Neural cell (in vitro differentiated cells): ENCODE data around the gene EFCAB6. TPM values are rescaled to one million over a fixed set of nuclear protein-coding genes. Genes with fewer than 3 reads are reported as not detected.

Experiments
- H2AFZ ChIP-seq: fragments of 200-600, 300-800 bp; sonication (generic), shearing (Covaris generic); 2 replicates; pipeline ENCODE4 v1.6.0; 2014; ENCODE audit warnings: low read depth, mild to moderate bottlenecking, antibody characterized with exemption, low read length, moderate library complexity
- H3F3A ChIP-seq: fragments of 200-600 bp; shearing (Covaris generic); 2 replicates; pipeline ENCODE4 v1.6.1; 2016; ENCODE audit warnings: mild to moderate bottlenecking, moderate library complexity, mixed read lengths, antibody characterized with exemption, low read length; ENCODE audit not compliant: insufficient read depth, poor library complexity, severe bottlenecking
- H3K27ac ChIP-seq: fragments of 200-600, 300-800 bp; sonication (generic), shearing (Covaris generic); 2 replicates; pipeline ENCODE4 v1.5.1; 2014; ENCODE audit warnings: mild to moderate bottlenecking, low read length, moderate library complexity
- H3K27me3 ChIP-seq: fragments of 300-800, 200-600 bp; sonication (generic), shearing (Covaris generic); 2 replicates; pipeline ENCODE4 v1.6.0; 2014; ENCODE audit warnings: mild to moderate bottlenecking, low read depth, low read length, moderate library complexity; ENCODE audit not compliant: insufficient read depth
- H3K36me3 ChIP-seq: fragments of 300-800, 200-600 bp; sonication (generic), shearing (Covaris generic); 2 replicates; pipeline ENCODE4 v1.5.1; 2014; ENCODE audit warnings: mild to moderate bottlenecking, antibody characterized with exemption, low read length, moderate library complexity; ENCODE audit not compliant: insufficient read depth
- H3K4me2 ChIP-seq: fragments of 300-800, 200-600 bp; sonication (generic), shearing (Covaris generic); 2 replicates; pipeline ENCODE4 v1.6.0; 2014; ENCODE audit warnings: mild to moderate bottlenecking, low read length
- H3K4me3 ChIP-seq: fragments of 300-800, 200-600 bp; sonication (generic), shearing (Covaris generic); 2 replicates; pipeline ENCODE4 v1.5.1; 2014; ENCODE audit warnings: mild to moderate bottlenecking, low read length, moderate library complexity
- H3K79me2 ChIP-seq: fragments of 200-600 bp; shearing (Covaris generic); replicated peaks from 2 replicates; pipeline ENCODE4 v1.6.0; 2014; ENCODE audit warnings: mild to moderate bottlenecking, low read length, moderate library complexity; ENCODE audit not compliant: insufficient read depth
- H3K9ac ChIP-seq: fragments of 300-800, 200-600 bp; sonication (generic), shearing (Covaris generic); 2 replicates; pipeline ENCODE4 v1.6.1; 2016; ENCODE audit warnings: mild to moderate bottlenecking, low read length, mixed read lengths
- H3K9me2 ChIP-seq: fragments of 200-600 bp; shearing (Covaris generic); 2 replicates; pipeline ENCODE4 v1.6.1; 2016; ENCODE audit warnings: mild to moderate bottlenecking, low read length, mixed read lengths; ENCODE audit not compliant: insufficient read depth
- H3K9me3 ChIP-seq: fragments of 200-600, 300-800 bp; sonication (generic), shearing (Covaris generic); 2 replicates; pipeline ENCODE4 v1.6.1; 2016; ENCODE audit warnings: mild to moderate bottlenecking, mixed run types, low read length, moderate library complexity, mixed read lengths
- H4K20me1 ChIP-seq: fragments of 200-600 bp; shearing (Covaris generic); 2 replicates; pipeline ENCODE4 v1.6.1; 2016; ENCODE audit warnings: mild to moderate bottlenecking, mixed run types; ENCODE audit not compliant: insufficient read depth
- EP300 ChIP-seq: fragments of 450-650 bp; conservative IDR thresholded peaks from 2 replicates; pipeline ENCODE4 v1.6.1; 2014; ENCODE audit warnings: antibody characterized with exemption, mild to moderate bottlenecking, moderate library complexity; ENCODE audit not compliant: poor library complexity, severe bottlenecking
- EZH2 ChIP-seq: fragments of 200-600, 300-800 bp; shearing (Covaris generic), sonication (generic); IDR thresholded peaks from 2 replicates; pipeline ENCODE4 v1.6.1; 2014; ENCODE audit warnings: antibody characterized with exemption, low read length, borderline replicate concordance, mild to moderate bottlenecking; ENCODE audit not compliant: insufficient read depth, poor library complexity, severe bottlenecking
- MXI1 ChIP-seq: fragments of 450-650 bp; conservative IDR thresholded peaks from 2 replicates; pipeline ENCODE4 v1.6.1; 2014; ENCODE audit warnings: antibody characterized with exemption, mild to moderate bottlenecking; ENCODE audit not compliant: poor library complexity, severe bottlenecking
- POLR2AphosphoS5 ChIP-seq: IDR thresholded peaks from 2 replicates; pipeline ENCODE4 v1.6.1; 2012
- RAD21 ChIP-seq: fragments of 450-650 bp; conservative IDR thresholded peaks from 2 replicates; pipeline ENCODE4 v1.6.1; 2014; ENCODE audit warnings: antibody characterized with exemption, mild to moderate bottlenecking, moderate library complexity
- SMC3 ChIP-seq: fragments of 450-650 bp; conservative IDR thresholded peaks from 2 replicates; pipeline ENCODE4 v1.6.1; 2014; ENCODE audit warnings: antibody characterized with exemption, mild to moderate bottlenecking, moderate library complexity; ENCODE audit not compliant: poor library complexity
- TAF1 ChIP-seq: IDR thresholded peaks from 2 replicates; pipeline ENCODE4 v1.6.1; 2012; ENCODE audit warnings: low read depth
- polyA plus RNA-seq: library from polyadenylated mRNA; depleted of rRNA; stranded (reverse); fragments of >200 nt; gene quantifications from 2 replicates; pipeline ENCODE4 v1.2.3, GENCODE V29; 2014
- TF ChIP-seq, protein P1 (sequence below): fragments of 450-650 bp; IDR thresholded peaks from 2 replicates; pipeline ENCODE4 v1.5.1; 2014; ENCODE audit warnings: antibody characterized with exemption, mild to moderate bottlenecking, moderate library complexity; ENCODE audit not compliant: poor library complexity, severe bottlenecking
- TF ChIP-seq, protein P2 (sequence below): IDR thresholded peaks from 2 replicates; pipeline ENCODE4 v1.6.1; 2012; ENCODE audit warnings: borderline replicate concordance

The EFCAB6 gene
- polyA plus RNA-seq, 1 donor from 2014 or later = 1.4 TPM

DNA sequence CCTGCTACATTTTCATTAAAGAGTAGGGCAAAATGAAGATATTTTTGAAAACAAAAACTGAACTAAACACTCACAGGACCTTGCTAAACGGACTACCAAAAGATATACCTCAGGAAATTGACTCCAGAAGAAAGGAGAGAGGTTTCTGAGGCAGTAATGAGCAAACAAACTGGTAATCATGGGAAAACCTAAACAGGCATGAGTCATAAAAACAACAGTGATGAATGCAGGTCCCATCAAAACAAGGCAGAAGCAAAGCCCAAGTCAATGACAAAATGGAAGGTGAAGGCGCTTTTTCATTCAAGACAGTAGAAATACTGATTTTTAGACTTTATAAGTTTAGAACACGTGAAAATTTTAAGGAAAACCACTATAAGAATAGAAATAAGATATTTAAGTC is 104.5 kb downstream of the EFCAB6 start:
- TF ChIP-seq, protein P1, sequence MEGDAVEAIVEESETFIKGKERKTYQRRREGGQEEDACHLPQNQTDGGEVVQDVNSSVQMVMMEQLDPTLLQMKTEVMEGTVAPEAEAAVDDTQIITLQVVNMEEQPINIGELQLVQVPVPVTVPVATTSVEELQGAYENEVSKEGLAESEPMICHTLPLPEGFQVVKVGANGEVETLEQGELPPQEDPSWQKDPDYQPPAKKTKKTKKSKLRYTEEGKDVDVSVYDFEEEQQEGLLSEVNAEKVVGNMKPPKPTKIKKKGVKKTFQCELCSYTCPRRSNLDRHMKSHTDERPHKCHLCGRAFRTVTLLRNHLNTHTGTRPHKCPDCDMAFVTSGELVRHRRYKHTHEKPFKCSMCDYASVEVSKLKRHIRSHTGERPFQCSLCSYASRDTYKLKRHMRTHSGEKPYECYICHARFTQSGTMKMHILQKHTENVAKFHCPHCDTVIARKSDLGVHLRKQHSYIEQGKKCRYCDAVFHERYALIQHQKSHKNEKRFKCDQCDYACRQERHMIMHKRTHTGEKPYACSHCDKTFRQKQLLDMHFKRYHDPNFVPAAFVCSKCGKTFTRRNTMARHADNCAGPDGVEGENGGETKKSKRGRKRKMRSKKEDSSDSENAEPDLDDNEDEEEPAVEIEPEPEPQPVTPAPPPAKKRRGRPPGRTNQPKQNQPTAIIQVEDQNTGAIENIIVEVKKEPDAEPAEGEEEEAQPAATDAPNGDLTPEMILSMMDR = no peak
- TF ChIP-seq SMC3 = no peak
- TF ChIP-seq EP300 = no peak
- no peak for TF ChIP-seq TAF1
- TF ChIP-seq POLR2AphosphoS5 = no peak
- TF ChIP-seq EZH2 = no peak
- TF ChIP-seq, protein P2, sequence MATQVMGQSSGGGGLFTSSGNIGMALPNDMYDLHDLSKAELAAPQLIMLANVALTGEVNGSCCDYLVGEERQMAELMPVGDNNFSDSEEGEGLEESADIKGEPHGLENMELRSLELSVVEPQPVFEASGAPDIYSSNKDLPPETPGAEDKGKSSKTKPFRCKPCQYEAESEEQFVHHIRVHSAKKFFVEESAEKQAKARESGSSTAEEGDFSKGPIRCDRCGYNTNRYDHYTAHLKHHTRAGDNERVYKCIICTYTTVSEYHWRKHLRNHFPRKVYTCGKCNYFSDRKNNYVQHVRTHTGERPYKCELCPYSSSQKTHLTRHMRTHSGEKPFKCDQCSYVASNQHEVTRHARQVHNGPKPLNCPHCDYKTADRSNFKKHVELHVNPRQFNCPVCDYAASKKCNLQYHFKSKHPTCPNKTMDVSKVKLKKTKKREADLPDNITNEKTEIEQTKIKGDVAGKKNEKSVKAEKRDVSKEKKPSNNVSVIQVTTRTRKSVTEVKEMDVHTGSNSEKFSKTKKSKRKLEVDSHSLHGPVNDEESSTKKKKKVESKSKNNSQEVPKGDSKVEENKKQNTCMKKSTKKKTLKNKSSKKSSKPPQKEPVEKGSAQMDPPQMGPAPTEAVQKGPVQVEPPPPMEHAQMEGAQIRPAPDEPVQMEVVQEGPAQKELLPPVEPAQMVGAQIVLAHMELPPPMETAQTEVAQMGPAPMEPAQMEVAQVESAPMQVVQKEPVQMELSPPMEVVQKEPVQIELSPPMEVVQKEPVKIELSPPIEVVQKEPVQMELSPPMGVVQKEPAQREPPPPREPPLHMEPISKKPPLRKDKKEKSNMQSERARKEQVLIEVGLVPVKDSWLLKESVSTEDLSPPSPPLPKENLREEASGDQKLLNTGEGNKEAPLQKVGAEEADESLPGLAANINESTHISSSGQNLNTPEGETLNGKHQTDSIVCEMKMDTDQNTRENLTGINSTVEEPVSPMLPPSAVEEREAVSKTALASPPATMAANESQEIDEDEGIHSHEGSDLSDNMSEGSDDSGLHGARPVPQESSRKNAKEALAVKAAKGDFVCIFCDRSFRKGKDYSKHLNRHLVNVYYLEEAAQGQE = no peak
- TF ChIP-seq RAD21 = no peak
- TF ChIP-seq MXI1 = no peak
- Histone ChIP-seq H2AFZ (no peak overlapping the region), H3K9me3 (no peaks in the 10 kb centered on the region)

DNA sequence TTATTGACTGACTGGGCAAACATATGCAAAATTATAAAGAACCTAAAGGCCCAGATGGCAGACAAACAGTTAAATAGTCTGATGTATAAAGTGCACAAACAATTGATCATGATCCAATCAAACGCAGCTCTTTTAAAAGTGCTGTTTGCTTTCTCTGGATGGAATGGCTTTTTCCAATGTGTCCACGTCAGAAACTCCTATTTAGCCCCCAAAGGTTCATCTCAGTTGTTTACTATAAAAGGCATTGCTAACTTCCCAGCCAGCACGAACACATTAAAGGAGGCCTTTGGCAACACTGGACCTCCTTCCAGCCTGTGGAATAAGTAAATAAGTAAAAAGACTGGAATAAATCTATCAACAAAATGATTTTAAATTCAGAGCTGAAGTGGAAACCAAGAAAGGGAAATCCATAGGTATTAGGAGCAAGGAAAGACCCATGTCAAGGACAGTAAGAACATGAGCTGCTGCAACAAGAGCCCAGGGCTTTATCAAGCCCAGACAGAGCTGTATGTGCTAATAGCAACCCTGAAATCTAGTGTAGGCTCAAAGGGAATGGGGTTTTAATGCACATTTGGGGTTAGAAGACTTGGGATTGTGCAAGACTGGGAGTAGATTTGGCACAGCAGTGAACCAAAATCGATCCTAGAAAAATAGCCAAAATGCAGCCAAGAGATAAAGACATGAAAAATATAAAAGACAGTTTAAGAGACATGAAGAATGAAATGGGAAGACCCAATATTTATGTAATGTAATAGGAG is 105.4 kb downstream of the EFCAB6 start:
- no peak for TF ChIP-seq EP300
- no peak for TF ChIP-seq EZH2
- TF ChIP-seq, protein P2 = no peak
- TF ChIP-seq SMC3 = no peak
- TF ChIP-seq, protein P1 = no peak
- TF ChIP-seq RAD21 = no peak
- no peak for TF ChIP-seq MXI1
- no peak for TF ChIP-seq TAF1
- no peak for TF ChIP-seq POLR2AphosphoS5
- H3K4me2 ChIP-seq = no peak overlapping the region

More for the DNA sequence above, 104.5 kb downstream of the EFCAB6 start:
- Histone ChIP-seq H4K20me1 (no peaks in the 10 kb centered on the region), H3K27me3 (no peaks in the 10 kb centered on the region), H3K9ac (no peak overlapping the region), H3K4me2 (no peak overlapping the region), H3K4me3 (no peak overlapping the region), H3K36me3 (no peaks in the 10 kb centered on the region), H3F3A (no peaks in the 10 kb centered on the region), H3K27ac (no peak overlapping the region), H3K9me2 (no peaks in the 10 kb centered on the region), H3K79me2 (no peaks in the 10 kb centered on the region)

More for the DNA sequence above, 105.4 kb downstream of the EFCAB6 start:
- Histone ChIP-seq H3F3A (no peaks in the 10 kb centered on the region), H3K36me3 (no peaks in the 10 kb centered on the region), H3K27ac (no peak overlapping the region), H3K79me2 (no peaks in the 10 kb centered on the region), H2AFZ (no peak overlapping the region), H3K9me3 (no peaks in the 10 kb centered on the region), H3K4me3 (no peak overlapping the region), H3K27me3 (no peaks in the 10 kb centered on the region), H3K9me2 (no peaks in the 10 kb centered on the region), H3K9ac (no peak overlapping the region), H4K20me1 (no peaks in the 10 kb centered on the region)
